ENCODE measurements around the gene PLA2G6.
A peak's percentile ranks its signal among the peaks of the same experiment; 100 is the strongest.
"Not testable (repeated sequence)": the region's sequence is repeated elsewhere in the genome, so short reads cannot be mapped to it uniquely, and the experiment has no call there.

Gene PLA2G6

DNA sequence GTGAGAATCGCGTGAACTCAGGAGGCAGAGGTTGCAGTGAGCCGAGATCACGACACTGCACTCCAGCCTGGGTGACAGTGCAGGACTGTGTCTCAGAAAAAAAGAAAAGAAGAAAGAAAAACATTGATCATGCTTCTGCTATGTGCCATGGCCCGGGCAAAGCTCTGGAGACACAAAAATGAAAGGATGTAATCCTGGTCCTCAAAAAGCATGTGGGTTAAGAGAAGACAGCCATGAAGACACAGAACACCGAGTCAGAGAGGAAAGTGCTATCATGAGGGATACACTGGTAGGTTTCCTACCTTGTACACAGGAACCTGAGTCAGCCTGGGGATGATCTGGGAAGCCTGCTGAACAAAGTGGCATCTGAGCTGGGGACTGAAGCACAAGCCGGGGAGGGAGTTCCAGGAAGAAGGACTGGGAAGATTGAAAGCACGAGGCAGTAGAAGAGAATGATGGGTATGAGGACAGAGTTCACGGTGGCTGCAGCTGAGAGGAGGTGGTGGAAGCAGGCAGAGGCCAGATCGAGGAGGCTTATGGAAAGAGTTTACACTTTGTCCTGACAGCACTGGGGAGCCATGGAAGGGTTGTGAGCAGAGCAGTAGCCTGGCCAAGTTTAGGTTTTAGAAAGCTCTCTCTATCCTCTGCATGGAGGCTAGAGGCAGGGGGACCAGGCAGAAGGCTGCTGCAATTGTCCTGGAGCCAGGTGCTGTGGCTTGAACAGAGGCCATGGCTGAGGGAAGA lies 10.3 kb upstream of the PLA2G6 start:
- no peak for DNase-seq (ENCODE audit: low read depth in 2 of 3, low spot score in 2 of 3)

DNA sequence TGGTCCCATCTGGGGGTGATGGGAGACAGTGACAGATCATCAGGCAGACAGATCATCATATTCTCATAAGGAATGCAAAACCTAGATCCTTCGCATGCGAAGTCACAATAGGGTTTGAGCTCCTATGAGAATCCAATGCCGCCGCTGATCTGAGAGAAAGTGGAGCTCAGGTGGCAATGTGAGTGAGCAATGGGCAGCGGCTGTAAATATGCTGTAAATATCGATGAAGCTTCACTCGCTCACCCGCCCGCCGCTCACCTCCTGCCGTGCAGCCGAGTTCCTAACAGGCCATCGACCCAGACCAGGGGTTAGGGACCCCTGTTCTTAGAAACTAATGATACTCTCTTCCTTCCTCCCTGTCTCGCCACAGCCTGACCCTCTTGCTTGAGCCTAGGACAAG lies 9.4 kb upstream of the PLA2G6 start:
- DNase-seq (ENCODE audit: low read depth in 2 of 3, low spot score in 2 of 3), result no peak

DNA sequence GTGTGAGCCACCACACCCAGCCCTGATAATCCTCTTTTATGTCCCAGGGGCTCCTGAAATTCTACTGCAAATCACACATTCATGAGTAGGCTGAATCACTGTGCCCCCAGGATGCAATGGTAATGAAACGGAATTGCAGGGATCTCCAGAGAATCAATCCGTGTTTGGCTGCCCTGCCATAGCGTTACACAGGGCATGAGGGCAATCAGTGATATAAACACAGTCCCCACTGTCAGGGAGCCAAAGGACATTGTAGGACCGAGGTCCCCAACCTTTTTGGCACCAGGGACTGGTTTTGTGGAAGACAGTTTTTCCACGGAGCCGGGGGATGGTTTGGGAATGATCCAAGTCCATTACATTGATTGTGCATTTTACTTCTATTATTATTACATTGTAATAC lies 9.0 kb upstream of the PLA2G6 start:
- DNase-seq (ENCODE audit: low read depth in 2 of 3, low spot score in 2 of 3), result no peak

DNA sequence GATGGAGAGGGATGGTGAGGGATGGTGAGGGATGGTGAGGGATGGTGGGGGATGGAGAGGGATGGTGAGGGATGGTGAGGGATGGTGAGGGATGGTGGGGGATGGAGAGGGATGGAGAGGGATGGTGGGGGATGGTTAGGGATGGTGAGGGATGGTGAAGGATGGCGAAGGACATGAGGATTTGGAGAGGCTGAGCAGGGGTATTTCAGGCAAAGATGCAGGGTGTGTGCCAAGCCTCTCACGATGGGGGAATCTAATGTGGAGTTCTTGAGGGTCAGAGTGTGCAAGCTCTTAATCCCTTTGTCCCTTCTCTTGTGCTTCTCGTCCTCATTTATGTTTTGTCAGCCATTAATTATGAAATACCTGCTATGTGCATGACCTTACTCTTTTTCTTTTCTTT lies 7.5 kb upstream of the PLA2G6 start:
- DNase-seq (ENCODE audit: low read depth in 2 of 3, low spot score in 2 of 3), result no peak

DNA sequence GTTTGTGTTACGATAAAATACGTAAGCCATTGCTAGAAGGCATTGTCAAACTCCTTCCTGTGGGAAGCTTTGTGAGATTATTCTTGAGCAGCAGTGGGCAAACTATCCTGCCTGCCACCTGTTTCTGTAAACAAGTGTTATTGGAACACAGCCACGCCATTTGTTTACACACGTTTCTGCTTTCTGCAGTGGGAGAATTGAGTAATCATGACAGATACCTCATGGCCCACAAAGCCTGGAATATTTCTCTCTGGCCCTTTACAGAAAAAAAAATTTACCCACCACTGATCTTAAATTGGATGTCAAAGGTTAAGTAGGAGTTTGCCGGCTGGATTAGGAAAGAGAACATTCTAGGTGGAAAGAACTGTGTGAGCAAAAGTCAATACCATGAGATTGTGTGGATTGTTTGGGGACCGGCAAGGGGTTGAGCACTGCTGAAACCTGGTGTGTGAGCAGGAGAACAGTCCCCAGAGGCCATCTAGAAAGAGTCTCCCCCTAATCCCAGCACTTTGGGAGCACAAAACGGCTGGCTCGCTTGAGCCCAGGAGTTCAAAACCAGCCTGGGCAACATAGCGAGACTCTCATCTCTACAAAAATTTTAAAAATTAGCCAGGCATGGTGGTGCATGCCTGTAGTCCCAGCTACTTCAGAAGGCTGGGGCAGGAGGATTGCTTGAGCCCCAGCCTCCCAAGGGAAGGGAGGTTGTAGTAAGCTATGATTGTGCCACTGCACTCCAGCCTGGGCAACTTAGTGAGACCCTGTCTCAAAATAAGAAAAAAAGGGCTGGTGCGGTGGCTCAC lies 6.0 kb upstream of the PLA2G6 start:
- DNase-seq (ENCODE audit: low read depth in 2 of 3, low spot score in 2 of 3), result no peak

DNA sequence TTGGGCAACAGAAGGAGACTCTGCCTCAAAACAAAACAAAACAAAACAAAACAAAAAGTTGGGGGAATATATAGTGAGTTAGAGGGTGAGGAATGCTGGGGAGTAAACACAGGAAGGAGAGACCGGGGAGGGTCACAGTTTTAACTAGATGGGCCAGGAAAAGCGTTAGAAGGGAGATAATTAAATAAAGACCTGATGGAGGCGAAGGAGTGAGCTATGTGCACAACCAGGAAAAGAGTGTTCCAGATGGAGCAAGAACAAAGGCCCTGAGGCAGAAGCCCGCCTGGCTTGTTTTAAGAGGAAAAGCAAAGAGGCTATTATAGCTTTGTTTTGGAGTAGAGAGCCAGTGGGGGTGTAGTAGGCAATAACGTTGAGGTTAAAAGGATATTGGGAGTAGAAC lies 4.8 kb upstream of the PLA2G6 start:
- DNase-seq (ENCODE audit: low read depth in 2 of 3, low spot score in 2 of 3), result no peak

DNA sequence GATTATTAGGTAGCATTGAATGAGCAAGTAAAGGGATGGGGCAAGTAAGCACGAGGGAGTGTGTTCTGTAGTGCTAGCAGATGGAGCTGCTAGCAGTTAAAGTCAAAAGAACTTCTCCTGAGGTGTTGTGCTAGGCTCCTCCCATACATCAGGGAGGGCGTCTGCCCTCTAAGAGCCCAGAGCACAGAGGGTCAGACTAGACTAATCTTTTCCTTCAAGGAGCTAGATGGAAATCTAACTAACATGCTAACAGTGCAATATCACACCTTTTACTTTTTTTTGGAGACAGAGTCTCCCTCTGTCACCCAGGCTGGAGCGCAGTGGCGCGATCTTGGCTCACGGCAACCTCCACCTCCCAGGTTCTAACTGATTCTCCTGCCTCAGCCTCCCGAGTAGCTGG lies 3.2 kb upstream of the PLA2G6 start:
- DNase-seq (ENCODE audit: low read depth in 2 of 3, low spot score in 2 of 3), result no peak

DNA sequence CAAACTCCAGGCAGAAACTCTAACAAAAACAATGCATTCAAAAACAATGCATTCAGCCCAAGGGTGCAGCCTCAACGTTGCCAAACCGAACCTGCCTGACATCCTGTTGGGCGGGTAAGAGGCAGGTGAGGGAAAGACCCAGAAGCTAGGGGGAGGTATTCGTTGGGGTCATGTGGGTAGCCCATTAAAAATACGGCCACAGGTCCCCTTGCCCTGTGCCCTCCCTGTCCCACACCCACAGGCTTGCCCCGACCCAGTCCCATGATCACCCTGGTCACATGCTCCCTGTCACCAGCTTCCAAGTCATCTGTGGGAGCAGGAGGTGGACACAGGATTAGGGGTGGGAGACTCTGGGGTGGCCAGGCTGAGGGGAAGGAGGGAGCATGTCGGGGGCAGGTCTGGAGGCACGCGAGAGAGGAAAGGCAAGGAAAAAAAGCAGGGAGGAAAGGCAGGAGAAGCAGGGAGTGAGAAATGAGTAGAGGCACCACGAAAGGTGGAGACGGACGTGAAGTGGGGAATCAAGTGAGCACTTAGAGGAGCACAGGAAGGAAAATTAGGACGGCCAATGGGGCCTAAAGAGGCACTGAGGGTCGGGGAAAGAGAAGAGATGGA lies 683 bp downstream of the PLA2G6 start:
- DNase-seq (ENCODE audit: low read depth in 2 of 3, low spot score in 2 of 3), result no peak

DNA sequence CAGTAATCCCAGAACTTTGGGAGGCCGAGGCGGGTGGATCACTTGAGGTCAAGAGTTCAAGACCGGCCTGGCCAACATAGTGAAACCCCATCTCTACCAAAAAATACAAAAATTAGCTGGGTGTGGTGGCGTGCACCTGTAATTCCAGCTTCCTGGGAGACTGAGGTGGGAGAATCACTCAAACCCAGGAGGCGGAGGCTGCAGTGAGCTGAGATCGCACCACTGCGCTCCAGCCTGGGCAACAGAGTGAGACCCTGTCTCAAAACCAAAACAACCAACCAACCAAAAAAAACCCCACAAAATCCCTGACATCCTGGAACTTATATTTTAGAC lies 3.1 kb downstream of the PLA2G6 start:
- DNase-seq (ENCODE audit: low read depth in 2 of 3, low spot score in 2 of 3), result not testable (repeated sequence)

DNA sequence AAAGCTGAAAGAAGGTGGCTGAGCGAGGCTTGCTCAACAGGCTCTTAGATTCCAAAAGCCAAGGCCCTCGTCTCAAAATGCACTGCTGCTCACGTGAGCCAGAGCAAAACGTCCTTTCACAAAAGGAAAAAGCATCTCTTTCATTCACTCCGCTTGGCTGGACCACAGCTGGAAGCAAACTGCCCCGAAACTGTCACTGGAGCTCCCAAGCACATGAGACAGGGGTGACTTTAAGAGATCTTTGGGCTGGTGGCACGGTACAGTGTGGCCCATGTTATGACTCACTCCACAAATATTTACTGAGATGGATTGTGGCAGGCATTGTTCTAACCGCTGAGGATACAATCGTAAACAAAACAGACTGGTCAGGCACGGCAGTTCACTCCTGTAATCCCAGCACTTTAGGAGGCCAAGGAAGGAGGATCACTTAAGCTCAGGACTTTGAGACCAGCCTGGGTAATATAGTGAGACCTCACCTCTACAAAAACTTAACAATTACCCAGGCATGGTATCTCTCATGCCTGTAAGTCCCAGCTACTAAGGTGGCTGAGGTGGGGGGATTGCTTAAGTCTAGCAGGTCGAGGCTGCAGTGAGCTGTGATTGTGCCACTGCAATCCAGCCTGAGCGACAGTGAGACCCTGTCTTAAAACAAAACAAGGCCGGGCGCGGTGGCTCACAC lies 3.6 kb downstream of the PLA2G6 start:
- DNase-seq (ENCODE audit: low read depth in 2 of 3, low spot score in 2 of 3), result no peak

DNA sequence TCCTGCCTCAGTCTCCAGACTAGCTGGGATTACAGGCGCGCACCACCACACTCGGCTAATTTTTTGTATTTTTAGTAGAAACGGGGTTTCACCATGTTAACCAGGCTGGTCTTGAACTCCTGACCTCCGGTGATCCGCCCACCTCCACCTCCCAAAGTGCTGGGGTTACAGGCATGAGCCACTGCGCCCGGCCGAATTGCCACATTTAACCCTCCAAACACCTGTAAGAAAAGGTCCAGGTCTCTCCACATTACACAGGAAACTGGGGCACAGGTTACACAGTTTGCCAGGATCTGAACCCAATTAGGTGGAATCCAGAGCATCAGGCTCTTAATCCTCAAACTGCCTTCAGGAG lies 4.1 kb downstream of the PLA2G6 start:
- DNase-seq (ENCODE audit: low read depth in 2 of 3, low spot score in 2 of 3), result not testable (repeated sequence)

DNA sequence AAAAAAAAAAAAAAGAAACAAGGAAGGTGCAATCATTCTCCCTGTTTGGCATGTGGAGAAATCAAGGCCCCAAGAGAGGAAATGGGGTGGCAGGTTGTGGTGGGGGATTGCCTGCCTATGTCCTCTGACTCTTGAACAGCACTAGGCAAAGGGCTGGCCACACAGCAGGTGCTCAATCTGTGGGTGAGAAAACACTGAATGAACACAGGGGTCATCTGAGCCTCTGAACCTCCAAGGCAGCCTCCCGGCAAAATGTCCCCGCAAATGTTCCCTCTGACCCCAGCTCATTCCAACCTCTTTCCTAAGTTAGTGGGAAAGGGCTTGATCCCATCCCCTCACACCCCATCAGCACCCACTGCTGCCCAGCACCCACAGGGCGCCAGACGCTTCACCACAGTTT lies 4.6 kb downstream of the PLA2G6 start:
- no peak for DNase-seq (ENCODE audit: low read depth in 2 of 3, low spot score in 2 of 3)

DNA sequence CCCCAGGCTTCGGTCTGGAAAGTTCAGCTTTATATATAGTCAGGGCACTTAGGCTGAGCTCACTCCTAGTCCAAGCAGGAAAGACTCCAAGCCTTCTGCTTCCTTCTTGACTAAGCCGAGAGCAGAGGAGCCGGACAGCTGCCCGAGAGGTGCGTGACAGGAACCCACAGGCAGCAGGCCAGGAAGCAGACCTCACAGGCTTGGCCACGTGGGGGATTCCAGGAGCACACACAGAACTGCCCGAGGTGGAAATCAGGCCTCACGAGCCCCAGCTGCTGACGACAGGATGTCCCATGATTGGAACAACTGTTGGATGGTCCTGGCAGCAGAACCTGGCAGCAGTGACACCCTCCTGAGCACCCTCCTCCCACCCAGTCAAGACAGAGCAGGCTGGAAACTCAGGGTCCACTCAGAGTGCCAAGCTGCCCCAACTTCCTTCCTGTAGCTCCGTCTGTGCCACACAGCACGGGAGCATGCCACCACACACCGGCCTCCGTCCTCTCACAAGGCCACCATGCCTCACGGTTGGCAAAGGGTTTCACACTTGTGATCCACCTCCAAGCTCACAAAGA lies 5.4 kb downstream of the PLA2G6 start:
- DNase-seq (ENCODE audit: low read depth in 2 of 3, low spot score in 2 of 3), result peak in 2 of 3 experiments; percentile 28 to 50

DNA sequence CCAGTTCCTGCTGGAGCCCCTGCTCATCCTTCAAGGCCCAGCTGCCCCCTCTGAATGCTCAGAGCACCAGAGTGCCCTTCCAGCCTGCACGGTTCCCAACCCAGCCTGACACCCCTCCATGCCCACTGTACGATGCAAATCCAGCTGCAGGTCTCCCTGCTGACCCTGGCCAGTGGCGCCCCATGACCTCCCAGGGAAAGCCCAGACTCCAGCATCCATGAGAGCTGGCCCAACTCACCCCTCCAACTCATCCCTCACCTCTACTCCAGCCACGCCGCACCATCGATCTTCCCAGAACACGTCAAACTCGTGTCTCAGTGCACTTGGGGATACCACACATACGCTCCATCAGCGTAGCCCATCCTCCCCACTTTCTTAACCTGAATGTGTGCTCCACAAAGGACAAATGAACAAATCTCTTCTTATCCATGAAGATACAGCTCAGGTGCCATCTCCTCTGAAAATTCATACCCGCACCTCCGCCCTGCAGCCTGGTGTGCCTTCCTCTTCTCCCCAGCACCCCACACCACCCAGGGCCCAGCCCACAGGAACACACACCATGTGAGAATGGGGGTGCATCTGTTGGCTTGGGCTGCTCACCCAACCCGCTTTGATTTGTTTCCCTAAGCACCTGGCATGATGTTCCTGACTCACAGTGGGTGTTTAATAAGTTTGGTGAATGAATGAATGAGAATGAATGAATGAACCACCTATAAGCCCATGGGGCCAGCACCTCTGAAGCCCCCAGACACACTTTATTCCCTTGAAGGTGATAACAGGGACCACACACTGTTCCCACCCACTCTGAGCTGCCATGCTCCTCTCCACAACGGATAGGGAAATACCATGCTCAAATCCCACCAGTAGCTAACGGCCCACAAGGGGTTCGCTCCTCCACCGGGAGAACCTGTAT lies 6.2 kb downstream of the PLA2G6 start:
- DNase-seq (ENCODE audit: low read depth in 2 of 3, low spot score in 2 of 3), result no peak

DNA sequence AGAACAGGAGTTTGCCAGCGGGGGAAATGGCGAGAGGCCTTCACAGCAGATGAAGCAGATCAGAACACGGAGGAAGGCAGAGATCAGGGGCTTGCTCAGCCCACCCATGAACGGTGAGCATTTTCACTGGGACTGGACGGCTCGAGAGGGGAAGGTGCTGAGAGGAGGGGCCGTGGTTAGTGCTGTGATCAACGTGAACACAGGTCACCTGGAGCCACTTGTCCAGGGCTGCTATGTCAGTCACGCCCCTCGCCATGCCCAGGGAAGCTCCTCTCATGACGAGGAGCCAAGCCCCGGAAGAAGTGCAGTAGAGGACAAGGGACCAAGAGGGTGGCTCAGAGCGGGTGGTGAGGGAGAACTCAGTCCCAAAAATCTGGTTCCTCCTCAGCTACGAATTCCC lies 7.0 kb downstream of the PLA2G6 start:
- no peak for DNase-seq (ENCODE audit: low read depth in 2 of 3, low spot score in 2 of 3)

DNA sequence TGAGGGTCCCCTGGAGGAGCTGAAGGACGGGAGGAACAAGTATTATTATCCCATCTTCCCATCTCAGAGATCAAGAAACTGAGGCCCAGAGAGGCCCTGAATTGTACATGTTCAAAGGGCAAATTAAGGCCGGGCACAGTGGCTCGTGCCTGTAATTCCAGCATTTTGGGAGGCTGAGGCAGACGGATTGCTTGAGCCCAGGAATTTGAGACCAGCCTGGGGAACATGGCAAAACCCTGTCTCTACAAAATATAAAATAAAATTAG lies 8.1 kb downstream of the PLA2G6 start:
- DNase-seq (ENCODE audit: low read depth in 2 of 3, low spot score in 2 of 3), result no peak

DNA sequence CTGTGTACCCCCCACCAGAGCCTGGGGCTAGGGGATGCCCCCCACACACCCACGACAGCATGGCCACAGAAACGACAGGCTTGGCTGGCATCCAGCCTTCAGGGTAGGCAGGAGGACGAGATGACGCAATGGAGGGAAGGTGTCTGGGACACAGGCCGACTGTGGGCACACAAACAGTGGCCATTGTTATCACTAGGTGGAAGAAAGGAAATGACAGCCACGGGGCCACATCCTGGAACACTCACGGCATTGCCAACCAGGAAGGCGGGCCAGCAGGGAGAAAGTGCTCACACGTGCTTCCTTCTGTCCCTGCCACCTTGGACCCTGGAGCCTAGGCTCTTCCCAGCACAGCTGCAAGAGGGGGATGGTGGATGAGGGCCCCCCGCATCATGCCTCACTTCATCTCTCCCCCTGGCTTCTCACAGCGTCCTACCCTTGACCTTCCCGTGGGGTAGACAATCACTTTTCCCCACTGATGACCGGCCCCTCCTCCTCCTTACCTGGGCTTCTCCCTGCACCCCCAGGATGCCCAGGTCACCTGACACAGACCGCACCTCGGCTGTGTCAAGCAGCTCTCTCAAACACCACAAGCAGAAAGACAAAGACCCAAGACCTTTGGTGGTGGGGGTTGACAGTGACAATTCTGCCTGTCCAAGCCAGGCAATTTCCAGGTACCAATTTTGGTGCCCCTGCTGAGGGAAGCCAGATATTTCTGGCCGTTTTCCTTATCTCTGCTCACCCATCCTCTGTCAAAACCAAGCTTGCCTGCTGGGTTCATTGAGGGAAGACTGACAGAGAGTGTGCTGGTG lies 8.6 kb downstream of the PLA2G6 start:
- DNase-seq (ENCODE audit: low read depth in 2 of 3, low spot score in 2 of 3), result peak in 1 of 3 experiments; percentile 42

DNA sequence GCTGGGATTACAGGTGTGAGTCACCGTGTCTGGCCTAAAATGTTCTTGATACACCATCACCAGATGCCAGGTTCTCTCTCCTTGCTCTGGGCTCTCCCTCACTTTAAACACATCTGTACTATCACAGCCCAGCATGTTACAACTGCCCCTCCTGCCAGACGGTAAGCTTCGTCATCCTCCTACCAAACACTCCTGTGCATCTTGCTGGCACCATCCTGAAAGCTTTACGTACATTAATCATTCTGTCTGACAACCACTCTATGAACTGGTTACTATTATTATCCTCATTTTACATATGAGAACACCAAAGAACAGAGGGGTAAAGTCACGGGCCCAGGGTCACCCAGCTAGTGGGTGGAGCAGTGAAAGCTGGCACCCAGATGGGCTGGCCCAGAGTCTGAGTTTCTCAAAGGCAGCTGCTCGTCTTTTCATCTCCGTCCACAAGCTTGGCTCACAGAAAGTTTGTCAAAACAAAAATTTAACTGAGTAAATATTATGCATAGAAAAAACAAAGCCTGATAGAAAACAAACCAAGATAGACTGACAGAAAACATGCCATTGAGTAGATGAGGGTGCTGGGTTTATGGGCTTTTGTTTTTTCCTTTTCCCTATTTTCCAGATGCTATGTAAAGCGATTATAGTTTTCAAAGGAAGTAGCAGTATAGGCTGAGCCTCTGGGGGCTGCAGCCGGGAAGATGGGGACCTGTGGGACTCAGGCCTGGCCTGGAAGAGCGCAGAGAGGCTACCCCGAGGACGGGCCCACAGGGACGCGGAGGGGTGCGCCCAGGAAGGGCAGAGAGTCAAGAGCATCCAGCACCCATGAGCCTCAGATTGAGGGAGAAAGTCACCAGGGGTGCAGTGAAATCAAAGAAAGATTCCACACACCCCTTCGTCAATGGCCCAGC lies 9.5 kb downstream of the PLA2G6 start:
- DNase-seq (ENCODE audit: low read depth in 2 of 3, low spot score in 2 of 3), result no peak

DNA sequence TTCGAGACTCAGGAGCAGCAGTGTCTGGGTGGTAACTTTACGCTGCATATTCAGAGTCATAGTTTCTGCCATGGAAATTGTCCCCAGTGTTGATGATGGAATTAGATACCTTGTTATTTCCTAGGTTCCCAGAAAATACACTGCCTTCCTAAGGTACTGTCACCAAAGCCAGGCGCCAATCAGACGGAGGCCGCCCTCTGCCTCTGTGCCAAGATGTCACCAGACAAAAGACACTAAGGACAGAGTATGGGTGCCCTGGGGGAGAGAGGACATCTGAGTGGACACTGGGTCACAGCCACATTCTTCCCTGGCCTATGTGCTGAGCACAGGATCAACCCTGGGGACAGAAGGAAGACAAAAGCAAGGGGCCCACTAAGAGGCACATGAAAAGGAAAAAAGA lies 11.2 kb downstream of the PLA2G6 start:
- no peak for DNase-seq (ENCODE audit: low read depth in 2 of 3, low spot score in 2 of 3)
